GM18519 (cell line): ENCODE results near the gene ARHGAP6.
"Not testable (repeated sequence)": the region's sequence is repeated elsewhere in the genome, so short reads cannot be mapped to it uniquely, and the experiment has no call there.

Experiments used
- ATAC-seq: cut with Tn5 transposase; IDR thresholded peaks from one replicate; pipeline ENCODE4 v1.9.1; 2021; ENCODE audit warnings: mild to moderate bottlenecking, moderate library complexity; ENCODE audit not compliant: unreplicated experiment, low FRiP score

The ARHGAP6 gene

GRCh38 chrX:11533199-11533651 is 132.5 kb downstream of the ARHGAP6 start:
- ATAC-seq = peak; percentile 67

- ATAC-seq = no peak
Measured at GRCh38 chrX:11532291-11533078, 133.2 kb downstream of the ARHGAP6 start.

GRCh38 chrX:11531226-11531625 is 134.5 kb downstream of the ARHGAP6 start:
- ATAC-seq = no peak

GRCh38 chrX:11530621-11531020 is 135.1 kb downstream of the ARHGAP6 start:
- no peak for ATAC-seq

GRCh38 chrX:11528623-11529022 is 137.1 kb downstream of the ARHGAP6 start:
- ATAC-seq = no peak

- ATAC-seq = no peak
Measured at GRCh38 chrX:11525685-11526084, 140.0 kb downstream of the ARHGAP6 start.

- not testable (repeated sequence) for ATAC-seq
Measured at GRCh38 chrX:11519234-11519633, 146.5 kb downstream of the ARHGAP6 start.

GRCh38 chrX:11509786-11510185 is 155.9 kb downstream of the ARHGAP6 start:
- ATAC-seq = no peak

GRCh38 chrX:11504234-11504633 is 161.5 kb downstream of the ARHGAP6 start:
- no peak for ATAC-seq

- ATAC-seq = no peak
Measured at GRCh38 chrX:11499076-11500044, 166.4 kb downstream of the ARHGAP6 start.

- ATAC-seq = not testable (repeated sequence)
Measured at GRCh38 chrX:11491375-11491774, 174.3 kb downstream of the ARHGAP6 start.

- ATAC-seq = no peak
Measured at GRCh38 chrX:11484290-11484689, 181.4 kb downstream of the ARHGAP6 start.

- ATAC-seq = no peak
Measured at GRCh38 chrX:11481035-11481434, 184.7 kb downstream of the ARHGAP6 start.

- no peak for ATAC-seq
Measured at GRCh38 chrX:11480626-11481025, 185.1 kb downstream of the ARHGAP6 start.

GRCh38 chrX:11478911-11479310 is 186.8 kb downstream of the ARHGAP6 start:
- ATAC-seq = no peak

- no peak for ATAC-seq
Measured at GRCh38 chrX:11478026-11478425, 187.7 kb downstream of the ARHGAP6 start.

GRCh38 chrX:11474576-11474975 is 191.1 kb downstream of the ARHGAP6 start:
- no peak for ATAC-seq

GRCh38 chrX:11474021-11474420 is 191.7 kb downstream of the ARHGAP6 start:
- no peak for ATAC-seq

- no peak for ATAC-seq
Measured at GRCh38 chrX:11472879-11473278, 192.8 kb downstream of the ARHGAP6 start.

GRCh38 chrX:11472381-11472780 is 193.3 kb downstream of the ARHGAP6 start:
- ATAC-seq = no peak

- no peak for ATAC-seq
Measured at GRCh38 chrX:11470250-11470974, 195.3 kb downstream of the ARHGAP6 start.
